ENCODE measurements around the gene SLC7A9.

DNA sequence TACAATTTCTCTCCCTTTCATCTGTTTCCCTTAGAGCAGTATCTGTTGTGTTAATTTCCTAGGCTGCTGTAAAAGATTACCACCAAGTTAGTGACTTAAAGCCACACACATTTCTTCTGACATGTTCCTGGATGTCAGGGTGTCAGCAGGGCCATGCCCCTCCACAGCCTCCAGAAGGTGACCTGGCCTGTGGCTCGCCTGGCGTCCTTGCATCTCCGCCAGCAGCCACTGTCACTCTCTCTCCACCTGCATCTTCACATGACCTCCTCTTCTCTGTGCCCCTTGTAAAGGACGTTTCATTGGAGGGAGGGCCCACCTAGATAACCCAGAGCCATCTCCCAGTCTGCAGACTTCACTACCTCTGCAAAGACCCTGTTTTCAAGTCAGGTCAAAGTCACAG is 61.3 kb downstream of the SLC7A9 start:
- TF ChIP-seq, protein P1, sequence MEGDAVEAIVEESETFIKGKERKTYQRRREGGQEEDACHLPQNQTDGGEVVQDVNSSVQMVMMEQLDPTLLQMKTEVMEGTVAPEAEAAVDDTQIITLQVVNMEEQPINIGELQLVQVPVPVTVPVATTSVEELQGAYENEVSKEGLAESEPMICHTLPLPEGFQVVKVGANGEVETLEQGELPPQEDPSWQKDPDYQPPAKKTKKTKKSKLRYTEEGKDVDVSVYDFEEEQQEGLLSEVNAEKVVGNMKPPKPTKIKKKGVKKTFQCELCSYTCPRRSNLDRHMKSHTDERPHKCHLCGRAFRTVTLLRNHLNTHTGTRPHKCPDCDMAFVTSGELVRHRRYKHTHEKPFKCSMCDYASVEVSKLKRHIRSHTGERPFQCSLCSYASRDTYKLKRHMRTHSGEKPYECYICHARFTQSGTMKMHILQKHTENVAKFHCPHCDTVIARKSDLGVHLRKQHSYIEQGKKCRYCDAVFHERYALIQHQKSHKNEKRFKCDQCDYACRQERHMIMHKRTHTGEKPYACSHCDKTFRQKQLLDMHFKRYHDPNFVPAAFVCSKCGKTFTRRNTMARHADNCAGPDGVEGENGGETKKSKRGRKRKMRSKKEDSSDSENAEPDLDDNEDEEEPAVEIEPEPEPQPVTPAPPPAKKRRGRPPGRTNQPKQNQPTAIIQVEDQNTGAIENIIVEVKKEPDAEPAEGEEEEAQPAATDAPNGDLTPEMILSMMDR (optimal IDR thresholded peaks at IDR 0.05 in 1 of 3, IDR thresholded peaks at IDR 0.05 in 1 of 3, conservative IDR thresholded peaks at IDR 0.05 in 1 of 3; ENCODE audit: extremely low read depth in 1 of 3, insufficient read depth in 2 of 3, low read length in 3 of 3) = no peak
- TF ChIP-seq EZH2 (IDR thresholded peaks at IDR 0.05; ENCODE audit: low read length) = no peak

Measured in keratinocyte (primary cell).